A549 (cell line): ENCODE data around the gene MAP3K7. TPM values are rescaled to one million over a fixed set of nuclear protein-coding genes. Genes with fewer than 3 reads are reported as not detected.

Source experiments
- ATAC-seq, 2 experiments: fragments of 200-7000 bp in 1 of 2; fragments of >200 bp in 1 of 2; cut with Nextera tagmentation in 1 of 2; cut with Tn5 transposase in 1 of 2; 3 replicates each; pipeline versions ENCODE4 v1.8.0 to v1.9.1; 2018 to 2020; ENCODE audit warnings: mild to moderate bottlenecking in 1 of 2, moderate library complexity in 1 of 2
- CTCF ChIA-PET: fragments of 300-600 bp; sonication (Branson Sonifier 250); formaldehyde crosslinking; extraction: SDS; loops from one replicate; lab custom pipeline; 2021; ENCODE audit warnings: antibody characterized with exemption, inconsistent platforms; lab: Yijun Ruan, JAX
- POLR2A ChIA-PET: fragments of 350-600 bp; formaldehyde crosslinking; extraction: SDS; loops from one replicate; lab custom pipeline; 2021; ENCODE audit warnings: antibody characterized with exemption, inconsistent platforms; lab: Yijun Ruan, JAX
- DNase-seq, 2 experiments: peaks; one replicate each; pipeline versions ENCODE4 v3.0.0 to v3.0.0-alpha.2; 2011 to 2016; ENCODE audit warnings: low read depth in 1 of 2, low spot score in 1 of 2
- FAIRE-seq: peaks from 2 replicates; lab custom pipeline; 2011; peaks lifted over from hg19 to GRCh38; lab: Jason Lieb, UNC
- H3K27ac ChIP-seq, 2 experiments: fragments of >200 bp; sonication (Bioruptor Twin); formaldehyde crosslinking; 3 replicates each; pipeline ENCODE4 v1.5.1; 2016 to 2017
- H3K4me1 ChIP-seq: fragments of >200 bp; sonication (Bioruptor Twin); formaldehyde crosslinking; 3 replicates; pipeline ENCODE4 v1.6.1; 2016
- H3K4me2 ChIP-seq: fragments of >200 bp; sonication (Bioruptor Twin); formaldehyde crosslinking; 3 replicates; pipeline ENCODE4 v1.6.1; 2016
- H3K4me3 ChIP-seq: fragments of >200 bp; sonication (Bioruptor Twin); formaldehyde crosslinking; 3 replicates; pipeline ENCODE4 v1.5.1; 2016
- H3K9me3 ChIP-seq: fragments of >200 bp; sonication (Bioruptor Twin); formaldehyde crosslinking; 3 replicates; pipeline ENCODE4 v1.6.1; 2016
- BHLHE40 ChIP-seq: IDR thresholded peaks from 2 replicates; pipeline ENCODE4 v1.6.1; 2012; ENCODE audit warnings: low read depth, low read length, inconsistent platforms
- CBX2 ChIP-seq: fragments of 200-600 bp; sonication (generic); IDR thresholded peaks from 2 replicates; pipeline ENCODE4 v1.6.1; 2016; ENCODE audit warnings: low read depth, mild to moderate bottlenecking, borderline replicate concordance
- CHD2 ChIP-seq: fragments of 150-350 bp; IDR thresholded peaks from 2 replicates; pipeline ENCODE4 v1.6.1; 2014; ENCODE audit warnings: low read length; ENCODE audit not compliant: partially characterized antibody
- ESRRA ChIP-seq: fragments of 150-350 bp; IDR thresholded peaks from 2 replicates; pipeline ENCODE4 v1.6.1; 2014; ENCODE audit warnings: mild to moderate bottlenecking, low read length, borderline replicate concordance
- FOSB ChIP-seq: fragments of 250-450 bp; sonication (Bioruptor Pico); IDR thresholded peaks from 2 replicates; pipeline ENCODE4 v1.5.0; 2020; ENCODE audit warnings: mild to moderate bottlenecking, moderate library complexity
- FOXS1 ChIP-seq: fragments of 250-450 bp; sonication (Bioruptor Pico); IDR thresholded peaks from 2 replicates; pipeline ENCODE4 v1.5.0; 2020; ENCODE audit warnings: mild to moderate bottlenecking, moderate library complexity
- GATA3 ChIP-seq: IDR thresholded peaks from 2 replicates; pipeline ENCODE4 v1.6.1; 2012; ENCODE audit warnings: borderline replicate concordance
- HDAC2 ChIP-seq: fragments of 200-600 bp; sonication (generic); IDR thresholded peaks from 2 replicates; pipeline ENCODE4 v1.6.1; 2016
- HEYL ChIP-seq: fragments of 250-450 bp; sonication (Bioruptor Pico); IDR thresholded peaks from 2 replicates; pipeline ENCODE4 v1.8.0; 2021; ENCODE audit warnings: mild to moderate bottlenecking, moderate library complexity
- HOXB13 ChIP-seq: fragments of 250-450 bp; sonication (Bioruptor Pico); IDR thresholded peaks from 2 replicates; pipeline ENCODE4 v1.5.0; 2020; ENCODE audit warnings: low read depth, mild to moderate bottlenecking, moderate library complexity
- HOXB5 ChIP-seq: fragments of 250-450 bp; sonication (Bioruptor Pico); IDR thresholded peaks from 2 replicates; pipeline ENCODE4 v1.5.0; 2020; ENCODE audit warnings: mild to moderate bottlenecking, moderate library complexity
- KDM5A ChIP-seq: fragments of 200-600 bp; sonication (generic); IDR thresholded peaks from 2 replicates; pipeline ENCODE4 v1.6.1; 2016; ENCODE audit warnings: antibody characterized with exemption, mild to moderate bottlenecking
- MAZ ChIP-seq: fragments of 150-350 bp; IDR thresholded peaks from 2 replicates; pipeline ENCODE4 v1.6.1; 2014; ENCODE audit warnings: antibody characterized with exemption, low read depth, low read length, borderline replicate concordance
- NPAS2 ChIP-seq: fragments of 250-450 bp; sonication (Bioruptor Pico); IDR thresholded peaks from 2 replicates; pipeline ENCODE4 v1.8.0; 2022; ENCODE audit warnings: mild to moderate bottlenecking, moderate library complexity, borderline replicate concordance
- POLR2AphosphoS2 ChIP-seq: conservative IDR thresholded peaks from 2 replicates; pipeline ENCODE4 v1.6.1; 2012; ENCODE audit warnings: low read length, improper control_type of control experiment, inconsistent platforms
- RCOR1 ChIP-seq: fragments of 150-350 bp; IDR thresholded peaks from 2 replicates; pipeline ENCODE4 v1.6.1; 2014; ENCODE audit warnings: antibody characterized with exemption, low read length, low read depth
- RFX5 ChIP-seq: fragments of 450-650 bp; IDR thresholded peaks from 2 replicates; pipeline ENCODE4 v1.7.1; 2014; ENCODE audit warnings: antibody characterized with exemption, mild to moderate bottlenecking, moderate library complexity
- RNF2 ChIP-seq: fragments of 200-600 bp; sonication (generic); IDR thresholded peaks from 2 replicates; pipeline ENCODE4 v1.6.1; 2016; ENCODE audit warnings: low read depth, mild to moderate bottlenecking, antibody characterized with exemption, moderate library complexity, borderline replicate concordance
- SREBF2 ChIP-seq: fragments of 450-650 bp; IDR thresholded peaks from 2 replicates; pipeline ENCODE4 v1.6.1; 2014; ENCODE audit warnings: mild to moderate bottlenecking, moderate library complexity
- TFCP2L1 ChIP-seq: fragments of 250-450 bp; sonication (Bioruptor Pico); IDR thresholded peaks from 2 replicates; pipeline ENCODE4 v1.5.0; 2021; ENCODE audit warnings: mild to moderate bottlenecking
- ZSCAN20 ChIP-seq: fragments of 250-450 bp; sonication (Bioruptor Pico); IDR thresholded peaks from 2 replicates; pipeline ENCODE4 v1.8.0; 2022; ENCODE audit warnings: mild to moderate bottlenecking, moderate library complexity
- WGBS: methylation state at CpG from one replicate; pipeline ENCODE4 v1.1.6; 2017; ENCODE audit errors: missing lambda C conversion rate; 5-methylcytosine and 5-hydroxymethylcytosine counted together
- polyA plus RNA-seq, 4 experiments: library from polyadenylated mRNA; depleted of rRNA in 3 of 4; stranded (reverse); fragments of >200 nt; fragmentation: RNase III in 1 of 4; extraction: RNeasy Plus Mini Kit Qiagen cat#74134 plus additional on column Dnase treatment in 1 of 4; gene quantifications; 2 replicates in 3 of 4; 3 replicates in 1 of 4; pipeline ENCODE4 v1.2.3, GENCODE V29; 2011 to 2017
- TF ChIP-seq, protein P1 (sequence below): fragments of 150-350 bp; IDR thresholded peaks from 2 replicates; pipeline ENCODE4 v1.6.1; 2014; ENCODE audit warnings: low read depth, mild to moderate bottlenecking, low read length
- TF ChIP-seq, protein P2 (sequence below): IDR thresholded peaks from 2 replicates; pipeline ENCODE4 v1.6.1; 2012; ENCODE audit warnings: low read depth, borderline replicate concordance
- TF ChIP-seq, protein P3 (sequence below): fragments of >200 bp; sonication (Bioruptor Twin); formaldehyde crosslinking; IDR thresholded peaks from 3 replicates; pipeline ENCODE4 v1.6.1; 2016
- TF ChIP-seq, protein P4 (sequence below): IDR thresholded peaks from 2 replicates; pipeline ENCODE4 v1.6.1; 2012

MAP3K7 gene
- polyA plus RNA-seq, 2 of the 4 experiments (the other 2 are of a cell fraction), result 13.7 to 32.0 TPM

DNA sequence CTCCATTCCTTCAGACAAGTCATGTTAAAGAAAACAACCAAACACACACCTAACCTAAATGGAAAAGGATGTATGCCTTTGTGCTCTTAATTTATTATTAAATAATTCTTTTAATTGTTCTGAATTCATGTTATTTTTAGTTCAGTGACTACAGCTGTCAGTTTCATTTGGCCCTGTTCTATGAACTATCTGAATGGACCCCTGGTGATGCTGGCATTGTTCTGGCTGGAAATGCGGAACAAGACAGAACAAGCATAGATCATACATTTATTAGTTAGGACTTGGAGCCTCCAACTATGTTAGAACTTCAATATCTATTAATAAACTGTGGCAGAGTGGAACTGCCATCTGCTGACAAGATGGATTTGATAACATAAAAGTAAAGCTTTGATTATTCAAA, 5.7 kb downstream of the MAP3K7 start (continued):
- no peak for TF ChIP-seq GATA3
- TF ChIP-seq NPAS2 (CRISPR knock-in tag), result no peak
- no peak for TF ChIP-seq HOXB5 (CRISPR knock-in tag)
- TF ChIP-seq HOXB13 (CRISPR knock-in tag), result no peak

DNA sequence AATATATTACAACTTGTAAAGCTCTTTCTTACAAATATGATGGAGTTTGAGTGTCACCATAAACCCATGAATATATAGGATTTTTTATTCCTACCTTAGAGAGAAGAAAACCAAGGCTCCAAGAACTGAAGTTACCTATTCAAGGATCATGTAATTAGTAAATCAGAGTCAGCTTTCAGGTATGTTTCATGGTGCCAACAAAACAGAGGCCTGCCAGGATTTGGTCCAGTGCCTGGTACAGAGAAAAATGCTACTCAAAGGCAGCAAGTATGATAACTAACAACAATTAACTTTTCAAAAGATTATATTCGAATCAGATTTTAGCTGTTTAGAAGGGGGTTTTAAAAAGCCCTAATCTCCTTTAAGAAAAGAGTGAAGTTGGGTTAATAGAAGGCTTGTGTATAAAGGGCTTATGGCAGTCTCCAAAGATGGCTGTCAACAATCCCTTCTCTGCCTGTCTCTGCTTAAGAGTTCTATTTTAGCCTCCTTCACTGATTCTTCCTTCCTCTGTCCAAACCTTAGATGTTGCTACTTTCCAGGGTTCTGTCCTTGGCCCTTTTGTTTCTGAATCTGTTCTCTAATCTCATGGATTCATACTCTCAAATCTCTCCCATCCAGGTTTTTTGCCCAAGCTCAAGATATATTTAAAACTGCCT, 7.8 kb downstream of the MAP3K7 start:
- FAIRE-seq (no peak), DNase-seq (no peak), ATAC-seq (no peak)
- ChIA-PET POLR2A (no interaction called here), CTCF (interaction anchor here (1.3 kb wide), 1 partner anchor 639 kb away, joined by 3 read pairs; no protein-coding TSS in a partner anchor)
- 96% methylated on average over 1 of the region's 1 CpG for WGBS
- TF ChIP-seq HDAC2 (no peak), HOXB13 (CRISPR knock-in tag) (no peak), TFCP2L1 (no peak), RNF2 (no peak), POLR2AphosphoS2 (no peak), RFX5 (no peak), FOXS1 (no peak), RCOR1 (no peak), SREBF2 (no peak), BHLHE40 (no peak), FOSB (CRISPR knock-in tag) (no peak)
- TF ChIP-seq, protein P1, sequence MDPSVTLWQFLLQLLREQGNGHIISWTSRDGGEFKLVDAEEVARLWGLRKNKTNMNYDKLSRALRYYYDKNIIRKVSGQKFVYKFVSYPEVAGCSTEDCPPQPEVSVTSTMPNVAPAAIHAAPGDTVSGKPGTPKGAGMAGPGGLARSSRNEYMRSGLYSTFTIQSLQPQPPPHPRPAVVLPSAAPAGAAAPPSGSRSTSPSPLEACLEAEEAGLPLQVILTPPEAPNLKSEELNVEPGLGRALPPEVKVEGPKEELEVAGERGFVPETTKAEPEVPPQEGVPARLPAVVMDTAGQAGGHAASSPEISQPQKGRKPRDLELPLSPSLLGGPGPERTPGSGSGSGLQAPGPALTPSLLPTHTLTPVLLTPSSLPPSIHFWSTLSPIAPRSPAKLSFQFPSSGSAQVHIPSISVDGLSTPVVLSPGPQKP, result no peak
- TF ChIP-seq, protein P2, sequence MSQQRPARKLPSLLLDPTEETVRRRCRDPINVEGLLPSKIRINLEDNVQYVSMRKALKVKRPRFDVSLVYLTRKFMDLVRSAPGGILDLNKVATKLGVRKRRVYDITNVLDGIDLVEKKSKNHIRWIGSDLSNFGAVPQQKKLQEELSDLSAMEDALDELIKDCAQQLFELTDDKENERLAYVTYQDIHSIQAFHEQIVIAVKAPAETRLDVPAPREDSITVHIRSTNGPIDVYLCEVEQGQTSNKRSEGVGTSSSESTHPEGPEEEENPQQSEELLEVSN, result no peak
- TF ChIP-seq, protein P3, sequence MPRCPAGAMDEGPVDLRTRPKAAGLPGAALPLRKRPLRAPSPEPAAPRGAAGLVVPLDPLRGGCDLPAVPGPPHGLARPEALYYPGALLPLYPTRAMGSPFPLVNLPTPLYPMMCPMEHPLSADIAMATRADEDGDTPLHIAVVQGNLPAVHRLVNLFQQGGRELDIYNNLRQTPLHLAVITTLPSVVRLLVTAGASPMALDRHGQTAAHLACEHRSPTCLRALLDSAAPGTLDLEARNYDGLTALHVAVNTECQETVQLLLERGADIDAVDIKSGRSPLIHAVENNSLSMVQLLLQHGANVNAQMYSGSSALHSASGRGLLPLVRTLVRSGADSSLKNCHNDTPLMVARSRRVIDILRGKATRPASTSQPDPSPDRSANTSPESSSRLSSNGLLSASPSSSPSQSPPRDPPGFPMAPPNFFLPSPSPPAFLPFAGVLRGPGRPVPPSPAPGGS, result no peak
- no peak overlapping the region for H3K4me2 ChIP-seq
- no peaks in the 10 kb centered on the region for H3K9me3 ChIP-seq
- H3K4me3 ChIP-seq, result no peak overlapping the region
- H3K4me1 ChIP-seq, result no peaks in the 10 kb centered on the region; the same call in 2 of the 3 replicates
- no peak overlapping the region for H3K27ac ChIP-seq

DNA sequence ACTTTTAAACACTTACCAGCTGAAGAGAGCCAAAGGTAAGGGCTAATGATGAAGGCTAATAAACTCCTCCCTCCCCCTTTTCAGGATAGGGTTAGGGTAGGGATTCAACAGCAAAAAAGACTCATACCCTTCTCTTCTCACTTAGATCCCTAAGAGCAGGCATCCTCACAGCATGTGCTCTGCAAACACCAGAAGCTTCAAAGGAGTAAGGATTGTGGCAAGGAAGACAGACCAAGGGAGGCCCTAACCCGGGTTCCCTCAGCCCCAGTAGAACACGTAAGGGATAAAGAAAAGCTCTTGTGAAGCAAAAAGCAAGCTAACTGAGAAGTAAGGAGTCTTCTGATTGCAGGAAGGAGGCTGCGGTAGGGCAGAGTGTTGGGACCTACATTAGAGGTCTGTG, 11.6 kb downstream of the MAP3K7 start:
- WGBS, result 97% methylated on average over 3 of the region's 3 CpGs
- Histone ChIP-seq H3K27ac (no peak overlapping the region), H3K4me3 (no peak overlapping the region), H3K4me2 (no peak overlapping the region), H3K4me1 (no peaks in the 10 kb centered on the region), H3K9me3 (no peaks in the 10 kb centered on the region)
- ATAC-seq (no peak), DNase-seq (no peak), FAIRE-seq (no peak)
- POLR2A ChIA-PET, result no interaction called here
- CTCF ChIA-PET, result no interaction called here
- TF ChIP-seq TFCP2L1 (no peak), ESRRA (no peak), ZSCAN20 (CRISPR knock-in tag) (no peak), CBX2 (no peak), CHD2 (no peak), MAZ (no peak), NPAS2 (CRISPR knock-in tag) (no peak), KDM5A (no peak), POLR2AphosphoS2 (no peak), HEYL (no peak), SREBF2 (no peak), RCOR1 (no peak), GATA3 (no peak)
- TF ChIP-seq, protein P4, sequence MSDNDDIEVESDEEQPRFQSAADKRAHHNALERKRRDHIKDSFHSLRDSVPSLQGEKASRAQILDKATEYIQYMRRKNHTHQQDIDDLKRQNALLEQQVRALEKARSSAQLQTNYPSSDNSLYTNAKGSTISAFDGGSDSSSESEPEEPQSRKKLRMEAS, result no peak
